Measurements from ENCODE around the gene PDGFA.

The PDGFA gene

DNA sequence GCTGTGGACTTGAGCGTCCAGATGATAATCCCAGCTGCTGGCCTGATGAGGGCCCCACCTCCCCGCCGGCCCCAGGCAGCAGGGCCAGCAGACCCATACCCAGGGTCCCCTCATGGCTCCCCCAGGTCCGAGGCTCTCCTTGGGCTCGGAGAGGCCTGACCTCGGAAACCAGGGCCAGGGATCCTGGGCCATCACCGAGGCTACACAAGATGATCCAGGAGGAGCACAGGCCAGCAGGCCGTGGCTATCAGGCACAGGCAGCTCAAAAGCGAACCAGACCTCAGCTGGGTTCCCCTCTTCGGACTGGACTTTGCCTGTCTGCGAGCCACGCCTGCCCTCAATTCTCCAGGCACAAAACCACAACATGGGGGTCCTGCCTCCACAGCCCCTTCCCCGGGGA is 17.4 kb downstream of the PDGFA start:
- Histone ChIP-seq H3K9me3 (no peaks in the 10 kb centered on the region), H3K4me1 (no peaks in the 10 kb centered on the region), H3K4me3 (no peak overlapping the region), H3K36me3 (replicated peaks) (no peaks in the 10 kb centered on the region), H3K27me3 (ENCODE audit: low read depth) (no peaks in the 10 kb centered on the region)
- in situ Hi-C loops (cut with MboI; ENCODE audit: low sequenced_read_pairs): no loop called here
- DNase-seq (ENCODE audit: low spot score in 2 of 2): no peak

DNA sequence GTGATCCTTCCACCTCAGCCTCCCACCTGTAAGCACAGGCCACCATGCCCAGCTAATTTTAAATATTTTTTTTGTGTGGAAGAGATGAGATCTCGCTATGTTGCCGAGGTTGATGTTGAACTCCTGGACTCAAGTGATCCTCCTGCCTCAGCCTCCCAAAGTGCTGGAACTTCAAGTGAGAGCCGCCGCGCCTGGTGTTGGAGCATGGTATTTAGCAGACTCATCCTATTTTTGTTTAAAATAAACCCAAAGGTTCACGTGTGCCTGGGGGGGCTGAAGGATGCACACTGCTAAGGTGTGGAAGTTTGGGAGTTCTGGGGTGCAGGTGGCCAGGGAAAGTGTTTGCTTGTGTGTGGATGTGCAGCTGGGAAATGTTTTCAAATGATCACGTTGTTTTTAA is 18.1 kb downstream of the PDGFA start:
- in situ Hi-C loops (cut with MboI; ENCODE audit: low sequenced_read_pairs): no loop called here
- Histone ChIP-seq H3K4me3 (no peak overlapping the region), H3K27me3 (ENCODE audit: low read depth) (no peaks in the 10 kb centered on the region), H3K4me1 (no peaks in the 10 kb centered on the region), H3K36me3 (replicated peaks) (no peaks in the 10 kb centered on the region), H3K9me3 (no peaks in the 10 kb centered on the region)
- DNase-seq (ENCODE audit: low spot score in 2 of 2): no peak

DNA sequence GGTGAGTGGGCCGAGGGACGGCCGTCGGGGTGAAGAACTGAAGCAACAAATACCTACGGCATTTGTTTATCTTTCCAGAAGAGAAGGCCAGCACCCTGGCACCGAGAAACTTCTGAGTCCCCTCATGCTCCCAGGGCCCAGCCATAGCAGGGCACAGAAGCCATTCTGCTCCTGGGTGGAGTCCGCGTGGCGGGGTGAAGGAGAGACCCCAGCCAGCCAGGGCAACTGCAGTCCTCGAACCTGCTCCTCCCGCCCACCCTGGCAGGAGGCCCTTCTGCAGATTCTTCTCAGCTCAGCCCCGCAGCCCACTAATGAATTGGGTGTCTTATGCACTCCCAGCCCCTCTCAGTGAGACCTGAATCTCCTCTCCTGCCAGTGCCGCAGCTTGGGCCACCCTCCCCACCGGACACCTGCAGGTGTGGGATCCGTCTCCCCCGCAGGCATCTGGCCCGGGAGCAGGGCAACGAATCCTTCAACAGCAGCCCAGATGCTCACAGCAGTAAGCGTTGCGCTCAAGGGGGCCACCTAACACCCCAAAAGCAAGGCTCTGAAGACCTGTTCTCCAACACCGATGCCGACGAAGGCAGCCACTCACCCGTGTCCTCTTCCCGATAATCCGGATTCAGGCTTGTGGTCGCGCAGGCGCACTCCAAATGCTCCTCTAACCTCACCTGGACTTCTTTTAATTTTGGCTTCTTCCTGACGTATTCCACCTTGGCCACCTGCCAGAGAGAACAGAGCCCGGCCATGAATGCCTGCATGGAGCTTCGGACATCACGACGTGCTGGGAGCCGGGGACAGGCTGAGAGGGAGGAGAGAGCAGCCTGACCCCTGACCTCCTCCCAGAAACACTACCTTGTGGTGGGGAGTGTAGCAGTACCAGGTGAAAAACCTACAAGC is 18.9 kb downstream of the PDGFA start:
- H3K9me3 ChIP-seq: no peaks in the 10 kb centered on the region
- in situ Hi-C loops (cut with MboI; ENCODE audit: low sequenced_read_pairs): no loop called here
- H3K36me3 ChIP-seq (replicated peaks): no peaks in the 10 kb centered on the region
- H3K27me3 ChIP-seq (ENCODE audit: low read depth): no peaks in the 10 kb centered on the region
- H3K4me3 ChIP-seq: no peak overlapping the region
- DNase-seq (ENCODE audit: low spot score in 2 of 2): no peak
- no peaks in the 10 kb centered on the region for H3K4me1 ChIP-seq

DNA sequence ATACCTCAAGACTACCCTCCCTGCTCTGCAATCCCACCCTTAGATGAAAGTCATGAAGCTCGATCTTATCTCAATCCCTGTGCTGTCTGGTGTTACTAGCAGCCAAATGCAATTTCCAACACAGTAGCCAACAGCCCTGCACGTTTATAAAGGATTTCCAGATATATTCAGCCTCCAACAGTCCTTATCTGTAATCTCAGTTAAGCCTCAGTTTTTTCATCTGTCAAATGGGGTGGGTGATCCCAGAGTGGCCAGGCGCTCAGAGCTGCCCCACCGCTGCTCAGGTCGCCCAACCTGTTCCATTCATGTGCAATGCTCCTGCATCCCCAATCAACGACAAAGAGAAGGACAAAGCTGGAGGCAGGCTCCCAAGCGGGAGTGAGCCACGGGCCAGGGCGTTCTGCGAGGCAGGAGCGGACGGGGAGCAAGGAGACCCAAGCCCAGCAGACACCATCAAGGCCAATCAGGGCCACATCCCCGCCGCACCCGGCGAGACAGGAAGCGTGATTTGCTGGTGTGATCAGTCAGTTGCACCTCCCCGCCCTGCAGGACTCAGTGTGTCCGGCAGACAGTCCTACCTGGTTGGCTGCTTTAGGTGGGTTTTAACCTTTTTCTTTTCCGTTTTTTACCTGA is 19.7 kb downstream of the PDGFA start:
- Histone ChIP-seq H3K36me3 (replicated peaks) (no peaks in the 10 kb centered on the region), H3K4me3 (no peak overlapping the region), H3K27me3 (ENCODE audit: low read depth) (no peaks in the 10 kb centered on the region), H3K9me3 (no peaks in the 10 kb centered on the region), H3K4me1 (no peaks in the 10 kb centered on the region)
- no peak for DNase-seq (ENCODE audit: low spot score in 2 of 2)
- in situ Hi-C loops (cut with MboI; ENCODE audit: low sequenced_read_pairs): no loop called here

DNA sequence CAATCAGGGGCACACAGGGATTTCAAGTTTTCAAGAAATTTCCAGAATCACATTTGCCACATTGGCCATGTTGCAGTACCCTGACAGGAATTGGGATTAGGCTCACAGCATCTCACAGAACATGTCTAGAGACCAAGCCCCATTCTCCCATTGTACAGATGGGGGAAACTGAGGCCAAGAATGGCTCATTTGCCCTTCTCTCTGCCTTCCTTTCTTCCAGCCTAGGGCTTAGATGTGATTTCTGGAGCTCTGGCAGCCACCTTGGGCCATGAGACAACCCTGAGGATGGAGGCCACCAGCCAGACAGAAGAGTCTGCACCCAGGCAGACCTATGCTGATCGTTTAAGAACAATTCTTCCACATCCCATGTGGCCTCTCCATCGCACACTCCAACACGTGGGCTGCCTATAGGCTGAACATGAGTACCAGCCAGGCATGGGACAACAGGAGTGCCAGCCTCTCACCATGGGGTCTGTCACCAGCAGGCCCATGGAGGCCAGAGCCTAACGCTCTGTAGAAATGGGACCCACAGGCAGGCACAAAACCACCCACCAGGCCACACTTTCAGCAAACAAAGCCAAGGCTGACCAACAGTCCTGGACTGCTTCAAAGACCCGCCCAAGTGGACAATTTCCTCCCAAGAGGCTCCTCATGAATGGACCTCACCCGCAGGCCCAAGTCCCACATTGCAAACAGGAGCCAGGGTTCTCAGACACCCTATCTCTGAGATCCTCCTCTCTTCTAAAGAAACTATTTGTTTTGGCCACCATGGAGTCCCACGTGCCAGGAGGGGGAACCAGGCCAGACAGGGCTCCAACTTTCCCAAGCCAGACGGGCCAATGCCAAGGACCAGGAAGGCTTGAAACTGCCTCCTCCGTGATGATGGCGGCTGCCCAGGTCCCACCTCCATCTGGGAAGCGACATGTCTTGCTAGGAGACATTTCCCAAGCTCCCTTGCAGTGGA is 20.7 kb downstream of the PDGFA start:
- no peaks in the 10 kb centered on the region for H3K36me3 ChIP-seq (replicated peaks)
- no peaks in the 10 kb centered on the region for H3K9me3 ChIP-seq
- no peak overlapping the region for H3K4me3 ChIP-seq
- no peaks in the 10 kb centered on the region for H3K27me3 ChIP-seq (ENCODE audit: low read depth)
- no peaks in the 10 kb centered on the region for H3K4me1 ChIP-seq
- in situ Hi-C loops (cut with MboI; ENCODE audit: low sequenced_read_pairs): no loop called here
- no peak for DNase-seq (ENCODE audit: low spot score in 2 of 2)

DNA sequence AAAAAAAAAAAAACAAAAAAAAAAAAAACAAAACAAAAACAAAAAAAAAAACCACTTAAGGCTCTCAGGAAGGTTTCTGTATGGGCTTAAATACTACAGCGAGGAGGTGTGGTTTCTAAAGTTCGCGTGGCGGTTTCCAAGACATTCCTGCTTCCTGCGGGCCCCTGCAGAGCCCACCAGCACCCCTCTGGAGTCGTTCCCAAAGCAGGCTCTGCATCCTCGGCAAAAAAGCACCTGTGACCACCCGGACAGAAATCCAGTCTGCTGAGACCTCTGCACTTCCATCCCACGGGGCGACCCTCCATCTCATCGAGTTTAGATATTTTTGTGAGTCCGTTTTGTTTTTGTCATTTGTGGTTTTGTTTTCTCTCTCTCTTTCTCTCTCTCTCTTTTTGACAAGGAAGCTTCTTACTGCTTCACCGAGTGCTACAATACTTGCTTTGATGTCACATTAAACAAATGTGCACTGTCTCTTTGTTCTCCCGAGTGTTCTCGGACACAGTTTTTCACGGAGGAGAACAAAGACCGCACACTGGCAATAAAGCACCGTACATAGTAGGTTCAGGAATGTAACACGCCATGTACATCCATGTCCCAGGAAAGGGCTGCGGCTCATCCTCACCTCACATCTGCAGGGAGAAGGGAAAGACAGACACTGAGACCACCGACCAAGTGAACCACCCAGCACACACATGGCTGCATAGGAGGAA is 21.5 kb downstream of the PDGFA start:
- Histone ChIP-seq H3K36me3 (replicated peaks) (no peaks in the 10 kb centered on the region), H3K27me3 (ENCODE audit: low read depth) (no peaks in the 10 kb centered on the region), H3K4me3 (no peak overlapping the region), H3K4me1 (no peaks in the 10 kb centered on the region), H3K9me3 (no peaks in the 10 kb centered on the region)
- in situ Hi-C loops (cut with MboI; ENCODE audit: low sequenced_read_pairs): no loop called here
- no peak for DNase-seq (ENCODE audit: low spot score in 2 of 2)

DNA sequence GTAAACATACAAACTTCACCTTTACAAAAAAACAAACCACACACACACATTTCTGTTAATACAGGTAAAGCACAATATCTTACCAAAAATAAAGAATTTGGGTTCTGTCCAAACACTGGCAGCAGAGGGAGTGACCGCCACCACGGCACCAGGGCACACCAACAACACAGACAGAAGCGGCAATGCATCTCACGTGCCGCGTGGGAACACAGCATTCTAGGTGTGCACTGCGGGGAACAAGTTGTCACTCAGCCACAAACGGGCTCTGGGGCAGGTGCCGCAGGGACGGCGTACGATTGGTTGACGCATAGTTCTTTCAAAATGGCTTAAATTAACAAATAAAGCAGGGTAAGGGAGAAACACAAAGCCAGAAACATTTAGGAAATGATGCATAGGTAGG is 22.3 kb downstream of the PDGFA start:
- in situ Hi-C loops (cut with MboI; ENCODE audit: low sequenced_read_pairs): no loop called here
- Histone ChIP-seq H3K36me3 (replicated peaks) (no peaks in the 10 kb centered on the region), H3K4me3 (no peak overlapping the region), H3K4me1 (no peaks in the 10 kb centered on the region), H3K9me3 (no peaks in the 10 kb centered on the region), H3K27me3 (ENCODE audit: low read depth) (no peaks in the 10 kb centered on the region)
- DNase-seq (ENCODE audit: low spot score in 2 of 2): no peak

DNA sequence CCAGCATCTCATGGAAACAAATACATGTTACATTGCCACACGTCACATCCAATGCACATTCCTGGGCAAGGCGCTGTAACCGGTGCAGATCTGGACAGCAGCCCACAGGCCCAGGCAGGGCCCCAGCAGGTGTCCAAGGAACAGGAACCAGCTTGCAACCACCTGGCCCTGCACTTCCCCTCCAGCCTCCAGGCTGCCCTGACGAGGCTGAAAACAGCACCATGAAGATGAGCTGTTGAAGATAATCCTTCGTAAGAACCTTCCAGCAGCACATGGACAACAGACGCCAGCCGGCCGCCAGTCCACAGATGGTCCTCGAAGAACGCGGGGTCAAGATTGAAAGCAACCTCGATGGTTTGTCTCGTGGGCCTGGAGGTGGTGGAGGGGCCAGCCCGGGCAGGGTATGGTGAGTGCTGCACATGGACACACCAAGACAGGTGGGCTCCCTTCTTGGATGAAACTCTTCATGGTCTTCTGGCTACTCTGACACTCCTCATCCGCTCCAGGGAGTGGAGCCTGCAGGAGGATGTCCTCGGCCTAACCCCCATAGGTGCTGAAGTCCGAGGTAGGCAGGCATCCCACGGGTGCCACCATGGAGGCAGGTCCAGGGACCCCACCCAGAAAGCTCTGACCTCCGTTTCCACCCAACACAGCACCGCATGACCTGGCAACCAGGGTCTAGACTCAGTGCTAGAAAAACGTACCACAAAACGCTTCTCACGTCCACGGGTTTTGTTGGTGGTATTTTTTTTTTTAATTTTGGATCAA is 22.9 kb downstream of the PDGFA start:
- no peak for DNase-seq (ENCODE audit: low spot score in 2 of 2)
- no peaks in the 10 kb centered on the region for H3K27me3 ChIP-seq (ENCODE audit: low read depth)
- no peak overlapping the region for H3K4me3 ChIP-seq
- in situ Hi-C loops (cut with MboI; ENCODE audit: low sequenced_read_pairs): no loop called here
- no peaks in the 10 kb centered on the region for H3K9me3 ChIP-seq
- H3K36me3 ChIP-seq (replicated peaks): no peaks in the 10 kb centered on the region
- no peaks in the 10 kb centered on the region for H3K4me1 ChIP-seq

DNA sequence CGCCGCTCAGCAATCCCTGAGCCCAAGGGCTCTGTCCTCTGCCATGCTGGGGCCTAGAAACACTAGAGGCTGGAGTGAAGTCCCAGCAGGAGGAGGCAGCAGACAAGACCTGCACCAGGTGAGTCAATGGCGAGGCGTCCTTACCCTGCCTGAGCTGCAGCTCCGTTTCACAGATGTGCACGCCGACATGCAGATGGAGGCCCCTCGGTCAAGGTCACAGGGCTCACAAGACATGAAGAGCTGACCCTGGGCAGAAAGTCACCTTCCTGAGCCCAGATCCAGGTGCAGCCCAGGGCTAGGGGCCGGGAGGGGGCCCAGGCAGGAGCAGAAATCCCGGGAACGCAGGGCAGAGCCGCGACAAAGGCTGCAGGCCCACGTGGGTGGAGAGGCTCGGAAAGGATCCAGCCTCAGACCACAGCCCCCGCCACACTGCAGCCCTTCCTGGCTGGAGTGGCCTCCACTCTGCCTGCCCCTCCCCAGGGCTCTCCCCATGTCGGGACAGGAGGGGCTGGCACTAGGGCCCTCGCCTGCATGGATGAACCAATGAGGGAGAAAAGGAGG is 23.8 kb downstream of the PDGFA start:
- in situ Hi-C loops (cut with MboI; ENCODE audit: low sequenced_read_pairs): no loop called here
- H3K36me3 ChIP-seq (replicated peaks): no peaks in the 10 kb centered on the region
- no peaks in the 10 kb centered on the region for H3K9me3 ChIP-seq
- no peaks in the 10 kb centered on the region for H3K27me3 ChIP-seq (ENCODE audit: low read depth)
- no peak overlapping the region for H3K4me3 ChIP-seq
- H3K4me1 ChIP-seq: no peaks in the 10 kb centered on the region
- DNase-seq (ENCODE audit: low spot score in 2 of 2): no peak

DNA sequence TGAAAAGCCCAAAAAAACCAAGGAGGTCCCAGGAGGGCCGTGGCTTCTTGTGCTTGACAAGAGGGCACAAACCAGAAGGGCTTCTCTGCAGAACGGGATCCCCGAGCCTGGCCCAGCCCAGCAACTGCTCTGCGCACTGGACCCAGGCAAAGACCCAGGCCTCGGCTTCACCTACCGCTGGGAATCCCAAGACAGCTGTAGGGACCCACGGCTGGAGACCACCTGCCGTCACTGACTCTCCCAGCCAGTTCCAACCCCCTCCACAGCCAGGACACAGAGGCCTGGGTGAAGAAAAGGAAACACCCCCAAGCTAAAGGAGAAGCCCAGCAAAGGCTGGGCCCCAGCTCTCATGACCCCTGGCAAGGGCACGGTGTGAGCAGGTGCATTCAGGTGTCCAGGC is 24.3 kb downstream of the PDGFA start:
- in situ Hi-C loops (cut with MboI; ENCODE audit: low sequenced_read_pairs): no loop called here
- no peaks in the 10 kb centered on the region for H3K27me3 ChIP-seq (ENCODE audit: low read depth)
- no peak overlapping the region for H3K4me3 ChIP-seq
- H3K4me1 ChIP-seq: no peaks in the 10 kb centered on the region
- H3K9me3 ChIP-seq: no peaks in the 10 kb centered on the region
- no peaks in the 10 kb centered on the region for H3K36me3 ChIP-seq (replicated peaks)
- no peak for DNase-seq (ENCODE audit: low spot score in 2 of 2)

DNA sequence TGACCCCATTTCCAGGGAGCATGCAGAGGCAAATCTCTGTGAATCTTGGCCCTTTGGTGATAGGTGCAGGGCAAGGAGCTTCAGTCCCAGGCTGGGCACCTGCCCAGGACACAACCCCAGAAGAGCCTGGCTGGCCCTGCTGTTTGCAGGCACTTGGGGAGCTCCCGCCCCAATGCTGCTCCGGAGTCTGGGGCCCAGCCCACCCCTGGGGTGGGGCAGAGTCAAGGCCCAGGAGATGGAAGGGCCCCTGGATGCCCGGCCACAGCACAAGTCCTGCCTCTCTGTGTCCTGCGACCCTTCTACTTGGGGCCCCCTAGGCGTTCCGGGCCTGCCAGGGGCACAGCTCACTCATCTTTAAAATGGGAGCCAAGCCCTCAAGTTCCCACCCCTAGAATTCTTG is 24.7 kb downstream of the PDGFA start:
- Histone ChIP-seq H3K4me1 (no peaks in the 10 kb centered on the region), H3K27me3 (ENCODE audit: low read depth) (no peaks in the 10 kb centered on the region), H3K4me3 (no peak overlapping the region), H3K36me3 (replicated peaks) (no peaks in the 10 kb centered on the region), H3K9me3 (no peaks in the 10 kb centered on the region)
- no peak for DNase-seq (ENCODE audit: low spot score in 2 of 2)
- in situ Hi-C loops (cut with MboI; ENCODE audit: low sequenced_read_pairs): no loop called here

DNA sequence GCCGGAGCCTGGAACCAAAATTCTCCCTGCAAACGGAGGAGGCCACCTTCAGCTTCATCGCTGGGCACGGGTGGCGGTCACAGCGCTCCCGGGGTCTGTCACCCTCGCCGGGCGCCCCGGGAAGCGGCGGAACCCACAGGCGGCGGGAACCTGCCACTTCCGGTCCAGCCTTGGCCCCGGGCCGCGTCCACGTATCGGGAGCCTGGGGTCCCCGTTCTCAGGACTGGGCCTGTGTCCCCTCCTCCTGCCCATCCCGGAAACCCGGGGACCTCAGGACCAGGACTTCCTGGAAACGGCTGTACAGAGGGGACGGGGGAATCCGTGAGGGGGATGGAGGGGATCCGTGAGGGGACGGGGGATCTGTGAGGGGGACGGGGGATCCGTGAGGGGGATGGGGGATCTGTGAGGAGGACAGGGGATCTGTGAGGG is 25.4 kb downstream of the PDGFA start:
- H3K9me3 ChIP-seq: no peaks in the 10 kb centered on the region
- no peaks in the 10 kb centered on the region for H3K36me3 ChIP-seq (replicated peaks)
- H3K4me3 ChIP-seq: no peak overlapping the region
- no peak for DNase-seq (ENCODE audit: low spot score in 2 of 2)
- H3K27me3 ChIP-seq (ENCODE audit: low read depth): no peaks in the 10 kb centered on the region
- in situ Hi-C loops (cut with MboI; ENCODE audit: low sequenced_read_pairs): no loop called here
- H3K4me1 ChIP-seq: no peaks in the 10 kb centered on the region
